Fibroblast of skin of scalp (primary cell): ENCODE data around the gene RASSF8.

Experiments used
- DNase-seq: peaks from one replicate; pipeline ENCODE4 v3.0.0-alpha.2; 2013

The RASSF8 gene

DNA sequence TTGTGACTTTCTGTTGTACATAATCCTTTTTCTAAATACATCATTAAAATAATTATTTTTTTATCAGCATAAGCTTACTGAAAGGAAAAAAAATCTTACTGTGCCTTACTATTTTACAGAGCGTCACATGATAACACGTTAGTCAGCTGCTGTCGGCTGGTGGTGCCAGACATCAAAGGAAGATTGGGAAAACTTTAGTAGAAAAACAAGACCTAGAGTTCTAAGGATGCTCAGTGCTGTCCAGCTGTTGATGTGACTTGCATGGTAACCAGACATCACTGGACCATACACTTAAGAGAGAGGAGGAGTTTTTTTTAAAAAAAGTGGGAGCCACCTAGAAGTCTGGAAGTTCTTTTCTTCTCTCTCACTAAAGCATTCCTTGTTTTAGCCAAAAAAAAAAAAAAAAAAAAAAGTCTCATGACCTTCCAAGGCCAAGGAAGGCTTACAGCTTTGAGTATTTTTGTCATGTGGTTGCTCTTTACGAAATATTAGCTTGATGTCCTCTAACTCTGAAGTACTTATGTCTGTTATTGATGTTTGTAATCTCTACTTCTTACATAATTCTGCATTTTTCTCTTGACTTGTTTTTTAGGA lies 4.5 kb downstream of the RASSF8 start:
- no peak for DNase-seq

DNA sequence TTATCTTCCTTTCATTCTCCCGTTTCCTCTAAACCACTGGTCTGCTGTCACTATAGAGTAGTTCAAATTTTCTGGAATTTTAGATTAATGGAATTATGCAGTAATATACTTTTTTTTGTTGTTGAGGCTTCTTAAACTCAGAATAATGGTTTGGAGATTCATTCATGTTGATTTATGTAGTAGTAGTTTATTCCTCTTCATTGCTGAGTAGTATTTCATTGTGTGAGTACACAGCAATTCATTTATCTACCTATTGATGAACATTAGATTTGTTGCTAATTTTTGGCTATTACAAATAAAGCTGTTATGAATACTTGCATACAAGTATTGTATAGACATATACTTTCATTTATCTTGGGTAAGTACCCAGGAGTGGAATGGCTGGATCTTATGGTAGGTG lies 7.2 kb downstream of the RASSF8 start:
- no peak for DNase-seq

- DNase-seq = no peak
Measured at GRCh38 chr12:25970082-25970481, 11.6 kb downstream of the RASSF8 start.

- DNase-seq = no peak
Measured at GRCh38 chr12:25970916-25971653, 12.6 kb downstream of the RASSF8 start.

- DNase-seq = no peak
Measured at GRCh38 chr12:25971654-25972041, 13.2 kb downstream of the RASSF8 start.

GRCh38 chr12:25972783-25973182 lies 14.3 kb downstream of the RASSF8 start:
- DNase-seq = peak; percentile 50

DNA sequence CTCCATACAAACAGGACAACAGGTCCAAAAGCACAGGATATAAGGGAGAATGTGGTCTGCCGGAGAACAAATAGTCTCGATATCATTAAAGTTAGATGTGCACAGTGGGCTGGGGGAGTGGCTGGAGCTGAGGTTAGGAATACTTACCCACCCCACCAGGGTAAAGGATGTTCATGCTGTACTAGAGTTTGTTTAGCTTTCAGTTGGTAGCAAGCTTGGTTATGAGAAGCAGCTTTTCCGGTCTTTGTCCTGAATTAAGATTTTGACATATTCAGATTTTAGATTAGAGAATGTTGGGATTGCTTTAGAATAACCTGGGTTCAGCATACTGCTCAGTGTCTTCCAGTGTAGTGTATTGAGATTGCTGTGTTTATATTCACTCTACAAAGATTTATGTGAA lies 16.7 kb downstream of the RASSF8 start:
- DNase-seq = no peak

- DNase-seq = no peak
Measured at GRCh38 chr12:25975682-25976081, 17.2 kb downstream of the RASSF8 start.

GRCh38 chr12:25976289-25976688 lies 17.8 kb downstream of the RASSF8 start:
- DNase-seq = no peak

DNA sequence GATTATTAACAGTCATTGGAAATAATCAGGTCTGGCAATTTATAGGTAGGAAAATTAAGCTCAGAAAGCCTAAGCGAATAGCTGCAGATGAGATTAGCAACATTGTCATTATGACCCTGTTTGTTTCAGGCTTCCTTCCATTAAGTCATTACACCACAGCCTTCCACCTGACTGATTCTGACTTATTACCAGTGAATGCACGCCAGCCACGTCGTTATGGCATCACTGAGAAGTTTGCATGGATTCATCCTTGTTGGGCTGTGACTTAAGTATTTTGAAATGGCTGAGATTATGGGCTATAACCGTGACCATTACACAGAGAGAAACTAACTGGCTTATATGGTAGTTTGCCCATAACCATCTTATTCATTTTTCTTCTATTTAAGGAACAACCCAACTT lies 18.6 kb downstream of the RASSF8 start:
- DNase-seq = no peak

DNA sequence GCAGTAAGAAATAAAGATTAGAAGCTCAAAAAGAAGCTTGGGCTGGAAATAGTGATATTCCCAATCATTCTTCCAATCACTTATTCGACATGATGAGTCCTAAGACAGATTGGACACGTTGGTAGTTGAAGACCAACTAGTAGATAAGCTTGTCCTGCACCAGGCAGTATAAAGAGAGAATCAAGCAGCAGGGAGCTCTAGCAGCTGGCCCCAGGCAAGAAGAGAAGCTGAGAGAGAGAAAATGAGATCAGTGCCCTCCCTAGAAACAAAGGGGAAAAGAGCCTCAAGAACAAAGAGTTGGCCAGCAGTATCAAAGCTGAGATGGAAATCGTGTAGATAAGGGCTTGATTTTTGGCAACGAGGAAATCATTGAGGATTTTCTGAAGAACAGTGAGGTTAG lies 20.6 kb downstream of the RASSF8 start:
- no peak for DNase-seq

DNA sequence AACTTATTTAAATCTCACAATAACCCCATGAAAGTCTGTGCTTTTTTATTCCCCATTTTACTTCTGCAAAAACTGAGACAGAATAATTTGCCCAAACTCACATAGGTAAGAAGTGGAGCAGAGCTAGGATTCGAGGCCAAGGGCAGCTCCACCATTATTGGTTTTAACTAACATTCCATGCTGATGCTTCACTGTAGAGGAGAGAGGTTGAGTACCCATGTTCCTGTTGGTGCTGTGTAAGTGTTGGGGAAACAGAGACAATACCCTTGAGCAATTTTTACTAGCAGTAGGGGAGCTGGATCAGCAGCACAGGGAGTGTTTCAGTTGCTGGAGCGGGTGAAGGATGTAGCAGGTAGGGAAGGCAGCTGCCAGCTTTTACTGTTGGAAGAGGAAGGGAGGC lies 21.1 kb downstream of the RASSF8 start:
- DNase-seq = no peak

DNA sequence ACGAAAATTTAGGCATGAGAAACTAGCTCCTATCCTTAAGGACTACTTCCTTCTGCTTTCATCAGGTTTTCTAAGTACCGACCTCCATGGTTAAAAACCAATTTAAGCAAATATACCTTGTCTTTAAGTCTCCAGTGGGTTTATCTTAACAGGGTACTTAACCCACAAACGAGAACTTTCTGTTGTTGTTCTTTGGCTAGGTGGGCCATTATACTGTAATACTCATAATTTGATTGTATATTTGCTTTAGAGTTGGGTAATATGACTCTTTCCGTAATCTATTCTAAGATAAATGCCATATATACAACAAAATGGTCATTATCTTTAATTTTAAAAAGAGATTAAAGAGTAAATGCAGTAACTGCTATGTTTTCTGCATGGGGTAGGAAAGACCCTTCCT lies 21.6 kb downstream of the RASSF8 start:
- no peak for DNase-seq

DNA sequence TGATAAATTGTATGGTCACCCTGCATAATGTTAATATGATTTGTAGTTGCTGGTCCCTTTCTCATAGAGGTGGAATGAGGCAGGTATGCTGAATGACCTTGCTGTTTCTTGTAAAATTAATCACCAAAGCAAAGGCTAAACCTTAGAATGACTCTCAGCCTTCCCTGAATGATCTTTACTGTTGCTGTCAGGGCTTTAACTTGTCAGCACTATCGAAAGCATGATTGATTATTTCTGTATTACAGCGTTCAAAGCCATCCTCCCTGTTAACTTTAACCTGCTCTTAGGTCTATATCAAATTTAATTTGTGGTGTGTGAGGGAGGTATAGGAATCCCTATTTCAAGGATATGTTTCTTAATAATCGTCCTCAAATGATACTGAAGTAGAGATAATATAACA lies 23.1 kb downstream of the RASSF8 start:
- no peak for DNase-seq

GRCh38 chr12:25982416-25982815 lies 23.9 kb downstream of the RASSF8 start:
- no peak for DNase-seq

DNA sequence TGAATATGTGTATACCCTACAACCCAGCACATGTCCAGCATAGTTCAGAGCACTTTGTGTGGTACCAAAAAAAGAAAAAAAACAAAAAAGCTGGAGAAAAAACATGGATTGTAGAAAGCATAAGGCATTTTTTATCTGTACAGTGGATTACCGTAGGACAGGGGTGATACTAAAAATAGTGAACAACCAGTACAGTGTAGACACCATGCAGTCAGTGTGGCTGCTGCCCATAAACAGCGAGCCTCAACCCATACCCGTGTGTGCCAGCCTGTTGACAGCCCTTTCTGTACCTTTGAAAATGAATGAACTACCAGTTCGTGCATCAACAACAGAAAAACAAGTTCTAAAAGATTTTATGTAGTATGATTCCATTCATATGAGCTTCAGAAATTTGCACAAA lies 25.1 kb downstream of the RASSF8 start:
- no peak for DNase-seq

- DNase-seq = no peak
Measured at GRCh38 chr12:25984759-25985158, 26.3 kb downstream of the RASSF8 start.

GRCh38 chr12:25985316-25986175 lies 27.1 kb downstream of the RASSF8 start:
- DNase-seq = no peak

DNA sequence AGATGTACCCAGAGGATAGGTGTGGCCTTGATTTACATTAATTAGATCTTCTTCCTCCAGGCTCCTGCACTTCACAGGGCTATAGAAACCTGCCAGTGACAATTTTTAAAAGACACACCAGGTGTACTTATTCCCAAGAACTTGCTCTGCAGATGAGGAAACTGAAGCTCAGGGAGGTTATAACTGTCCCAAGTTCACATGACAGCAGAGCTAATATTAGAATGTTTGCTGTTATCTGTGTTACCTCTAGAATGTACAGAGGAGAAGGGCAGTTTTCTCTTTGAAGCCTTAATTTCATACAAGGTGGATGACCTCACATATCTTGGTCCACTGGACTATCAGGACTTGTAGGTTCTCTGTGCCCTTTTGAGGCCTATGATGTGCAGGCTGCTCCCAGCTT lies 27.7 kb downstream of the RASSF8 start:
- DNase-seq = no peak

DNA sequence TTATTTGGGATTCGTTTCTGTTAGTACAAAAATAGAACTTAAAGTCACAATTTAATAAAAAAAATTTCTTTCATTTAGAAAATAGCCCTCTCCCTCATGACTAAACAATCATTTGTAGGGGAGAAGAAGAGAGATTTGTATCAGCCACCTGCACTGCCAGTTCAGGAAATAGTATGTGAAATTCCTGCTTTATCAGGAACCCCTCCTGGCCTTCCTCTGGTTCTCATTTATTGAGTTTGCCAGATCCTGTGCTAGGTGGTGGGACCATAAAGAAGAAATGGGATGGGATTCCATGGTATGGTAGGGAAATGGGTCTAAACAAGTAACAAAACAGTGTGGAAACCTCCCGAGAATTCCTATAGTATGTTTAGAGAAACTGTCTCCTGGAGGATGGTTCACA lies 30.0 kb downstream of the RASSF8 start:
- DNase-seq = no peak

- DNase-seq = no peak
Measured at GRCh38 chr12:25990495-25990894, 32.0 kb downstream of the RASSF8 start.

- no peak for DNase-seq
Measured at GRCh38 chr12:25992026-25992782, 33.7 kb downstream of the RASSF8 start.
